GM21786 (cell line): ENCODE measurements around the gene CDK8.
A peak's percentile ranks its signal among the peaks of the same experiment; 100 is the strongest.

ENCODE experiments used
- ATAC-seq: cut with Tn5 transposase; IDR thresholded peaks from one replicate; pipeline ENCODE4 v1.9.1; 2021; ENCODE audit not compliant: unreplicated experiment

CDK8 gene

DNA sequence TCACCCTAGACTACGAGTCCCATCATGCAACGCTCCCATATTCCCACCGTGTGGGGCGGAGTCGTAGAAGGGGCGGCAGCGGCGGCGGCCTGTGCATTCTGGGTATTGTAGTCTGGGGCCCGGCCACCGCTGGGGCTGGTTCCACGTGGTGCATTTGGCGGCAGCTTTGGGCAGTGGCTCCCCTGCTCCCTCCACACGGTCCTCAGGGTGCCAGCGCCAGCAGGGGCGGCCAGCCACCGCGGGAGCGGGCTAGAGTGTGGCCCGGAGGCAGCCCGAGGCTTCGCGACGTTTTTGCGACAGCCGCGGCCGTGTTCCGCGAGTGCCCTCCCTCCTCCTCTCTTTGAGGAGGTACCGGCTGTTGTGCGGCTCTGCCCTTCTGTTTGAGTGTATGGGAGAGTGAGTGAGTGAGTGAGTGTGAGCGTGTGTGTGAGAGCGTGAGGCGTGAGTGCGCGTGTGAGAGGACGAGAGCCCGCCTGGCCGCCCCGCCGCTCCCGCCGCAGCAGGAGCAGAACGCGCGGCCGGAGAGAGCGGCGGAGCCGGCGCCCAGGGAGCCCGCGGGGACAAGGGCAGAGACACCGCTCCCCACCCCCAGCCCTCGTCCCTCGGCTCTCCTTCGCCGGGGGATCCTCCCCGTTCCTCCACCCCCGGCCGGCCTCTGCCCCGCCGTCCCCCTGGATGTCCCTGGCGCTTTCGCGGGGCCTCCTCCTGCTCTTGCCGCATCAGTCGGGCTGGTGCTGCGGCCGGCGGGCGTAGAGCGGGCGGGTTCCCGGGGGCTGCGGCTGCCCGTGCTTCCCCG is at the start of gene CDK8:
Gene CDK8 (plus strand): TSS at position 343 of the 796 bp plus-strand sequence. CDS start 513 bp downstream, outside the sequence.
- ATAC-seq: peak; percentile 90

DNA sequence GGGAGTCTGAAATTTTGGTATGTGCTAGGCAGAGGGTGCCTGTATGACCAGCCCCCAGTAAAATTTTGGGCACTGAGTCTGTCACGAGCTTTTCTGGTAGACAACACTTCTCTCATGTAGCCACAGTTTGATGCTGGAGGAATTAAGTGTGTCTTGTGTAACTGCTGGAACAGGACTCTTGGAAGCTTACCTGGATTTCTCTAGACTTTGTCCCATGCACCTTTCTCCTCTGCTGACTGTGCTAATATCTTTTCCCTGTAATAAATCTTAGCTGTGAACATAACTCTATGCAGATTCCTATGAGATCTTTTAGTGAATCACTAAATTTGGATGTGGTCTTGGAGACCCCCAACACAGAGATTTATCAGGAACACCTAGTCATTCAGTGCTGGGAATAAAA is 45.6 kb upstream of the CDK8 start:
- ATAC-seq: no peak

DNA sequence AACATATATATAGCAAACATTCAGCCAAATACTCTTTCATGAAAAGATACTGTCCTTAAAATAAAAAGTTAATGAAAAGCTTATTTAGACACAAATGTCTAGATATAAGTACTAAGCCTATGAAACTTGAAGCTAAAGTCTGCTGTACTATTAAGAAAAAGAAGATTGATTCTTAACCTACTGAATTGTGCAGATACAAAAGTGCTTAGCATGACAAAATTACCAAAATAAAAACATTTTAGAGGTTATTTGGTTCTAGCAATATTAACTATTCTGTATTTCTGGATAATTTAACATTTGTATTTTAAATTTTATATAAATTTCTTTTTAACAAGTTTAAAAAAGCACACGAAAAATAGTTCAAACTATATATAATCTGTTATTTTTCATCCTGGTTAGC is 40.6 kb upstream of the CDK8 start:
- no peak for ATAC-seq

DNA sequence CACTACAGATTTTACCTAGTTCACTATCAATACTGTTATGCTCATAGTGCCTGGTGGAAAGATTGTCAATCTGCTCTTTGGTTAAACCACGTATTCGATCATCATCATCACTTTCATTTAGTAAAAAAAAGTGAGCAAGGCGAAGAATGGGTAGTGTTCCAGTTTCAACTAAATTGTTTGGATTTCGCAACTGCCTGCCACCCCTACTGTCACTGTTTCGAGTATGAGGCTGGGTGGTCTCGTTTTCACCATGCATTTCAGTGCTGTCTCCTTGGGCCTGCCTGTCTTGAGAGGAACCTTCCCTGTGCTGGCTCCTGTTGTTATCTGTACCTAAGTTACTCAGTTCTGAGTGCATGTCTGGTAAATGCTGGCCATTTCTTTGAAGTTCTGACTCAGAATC is 39.9 kb upstream of the CDK8 start:
- ATAC-seq: no peak

DNA sequence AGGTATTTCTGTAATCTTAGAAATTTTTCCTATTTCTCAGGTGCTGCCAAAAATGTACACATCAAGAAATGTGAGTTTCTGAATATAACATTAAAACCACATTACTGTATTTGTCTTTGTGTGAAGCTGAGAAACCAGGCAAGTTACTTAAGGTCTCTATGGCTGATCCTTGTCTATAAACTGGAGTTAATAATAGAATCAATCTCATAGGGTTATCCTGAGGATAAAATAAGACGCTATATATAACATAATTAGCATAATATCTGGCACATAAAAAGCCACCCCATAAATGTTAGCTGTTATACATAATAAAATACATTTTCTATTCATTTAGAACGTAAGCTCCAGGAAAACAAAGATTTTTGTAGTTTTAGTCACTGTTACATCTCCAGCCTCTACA is 37.9 kb upstream of the CDK8 start:
- no peak for ATAC-seq

DNA sequence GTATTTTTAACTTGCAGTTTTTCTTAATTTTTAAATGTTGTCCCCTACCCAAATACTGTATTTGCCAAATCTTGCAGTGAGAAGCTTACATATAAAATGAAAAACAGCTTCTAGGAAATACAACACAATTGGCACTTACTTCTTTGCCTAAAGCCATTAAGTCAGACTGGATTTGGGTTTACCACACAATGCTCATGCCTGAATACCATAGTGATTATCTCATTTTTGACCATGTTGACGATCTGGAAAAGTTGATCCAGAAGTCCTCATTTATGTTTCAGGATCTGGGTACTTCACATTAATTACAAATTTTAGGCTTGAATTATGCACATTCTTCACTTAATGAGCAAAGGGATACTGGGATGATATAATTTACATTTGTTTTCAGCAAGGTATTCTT is 34.2 kb upstream of the CDK8 start:
- no peak for ATAC-seq

DNA sequence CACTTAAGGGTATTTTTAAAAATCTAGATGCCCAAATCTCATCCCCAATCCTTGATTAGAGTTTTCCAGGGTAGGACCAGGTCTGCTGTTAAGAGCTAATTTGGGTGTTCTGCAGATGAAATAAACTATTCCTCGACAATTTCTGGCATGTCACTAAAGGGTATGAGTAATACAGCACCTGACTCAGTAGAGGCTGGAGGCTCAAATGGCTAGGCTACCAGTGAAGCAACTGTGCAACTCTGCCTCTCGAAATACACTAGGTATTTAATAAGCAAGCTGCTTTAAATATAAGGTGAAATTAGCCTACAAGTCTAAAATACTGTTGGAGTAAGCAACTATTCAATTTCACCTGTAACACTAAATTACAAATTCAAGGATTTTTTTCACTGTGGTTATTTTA is 33.4 kb upstream of the CDK8 start:
- ATAC-seq: no peak

DNA sequence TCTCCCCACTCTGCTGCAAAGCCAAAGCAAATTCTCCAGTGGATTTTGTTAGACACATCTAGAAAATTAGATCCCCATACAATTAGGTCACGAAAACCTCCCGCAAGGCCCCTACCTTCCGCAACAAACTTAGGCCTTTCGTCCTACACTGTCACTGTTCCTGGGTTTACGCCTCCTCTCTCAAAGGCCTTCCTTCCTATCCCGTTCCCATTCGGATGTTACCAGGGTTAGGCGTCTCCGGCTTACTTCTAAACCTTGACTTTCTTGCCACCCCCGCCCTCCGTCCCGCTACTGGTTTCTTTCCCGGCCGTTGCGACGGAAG is 32.6 kb upstream of the CDK8 start:
- ATAC-seq: peak; percentile 25

DNA sequence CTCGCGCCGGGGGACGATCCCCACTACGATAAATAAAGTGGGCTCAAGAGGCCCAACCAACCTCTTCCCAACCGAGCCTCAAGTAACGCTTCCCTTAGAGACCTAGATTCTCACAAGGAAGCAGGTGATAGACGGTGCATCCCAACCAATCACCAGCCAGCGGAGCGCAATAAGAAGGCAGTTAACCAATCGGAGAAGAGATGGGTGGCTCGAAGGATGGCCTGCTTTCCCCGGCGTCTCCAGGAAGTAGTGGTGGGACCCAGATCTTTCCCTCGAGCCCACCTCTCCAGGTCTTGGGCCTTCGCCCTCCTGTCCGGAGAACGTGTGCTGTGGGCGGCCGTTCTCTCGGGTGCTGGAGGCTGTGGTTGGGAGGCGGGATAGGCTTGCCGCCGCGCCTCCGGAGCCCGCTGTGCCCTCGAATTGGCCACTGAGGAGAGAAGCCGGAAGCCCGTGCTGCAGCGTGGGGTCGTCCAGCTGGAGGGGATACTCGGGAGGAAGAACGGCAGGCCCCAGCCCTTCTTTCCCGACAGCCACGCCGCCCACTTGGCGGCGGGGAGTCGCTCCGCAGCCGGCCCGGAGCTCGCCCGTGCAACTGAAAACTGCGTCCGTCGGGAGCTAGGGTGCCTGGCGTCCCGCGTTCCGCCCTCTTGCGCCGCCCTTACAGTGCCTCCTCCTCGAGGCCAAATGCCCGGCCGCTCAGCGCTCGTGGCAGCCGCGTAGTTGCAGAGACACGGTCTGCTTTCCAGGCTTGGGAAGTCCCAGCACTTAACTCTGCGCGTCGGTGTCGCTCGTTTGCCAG is 32.0 kb upstream of the CDK8 start, which contains the start of gene RNF6:
Gene RNF6 (minus strand): TSS at position 594 of the 799 bp plus-strand sequence. CDS start 2,665 bp downstream, outside the sequence.
- peak; percentile 97 for ATAC-seq

DNA sequence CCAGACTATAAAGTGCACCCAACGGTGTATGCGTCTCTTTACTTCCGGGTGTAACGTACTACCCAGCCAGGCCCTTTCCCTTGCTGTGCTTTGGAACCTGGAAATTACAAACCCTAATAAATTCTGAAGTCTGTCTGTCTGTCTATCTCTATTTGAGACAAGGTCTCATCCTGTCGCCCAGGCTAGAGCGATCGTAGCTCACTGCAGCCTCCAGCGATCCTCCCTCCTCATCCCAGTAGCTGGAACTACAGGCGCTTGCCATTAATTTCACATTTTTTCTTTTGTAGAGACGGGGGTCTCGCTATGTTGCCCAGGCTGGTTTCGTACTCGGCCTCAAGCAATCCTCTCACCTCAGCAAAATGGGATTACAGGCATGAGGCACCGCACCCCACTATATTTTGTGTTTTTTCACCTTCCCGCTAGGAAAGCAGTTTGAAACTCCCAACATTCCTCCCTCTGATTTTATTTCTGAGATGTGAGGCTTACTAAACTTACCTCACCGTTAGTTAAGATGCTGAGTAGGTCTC is 31.3 kb upstream of the CDK8 start:
- peak; percentile 39 for ATAC-seq

DNA sequence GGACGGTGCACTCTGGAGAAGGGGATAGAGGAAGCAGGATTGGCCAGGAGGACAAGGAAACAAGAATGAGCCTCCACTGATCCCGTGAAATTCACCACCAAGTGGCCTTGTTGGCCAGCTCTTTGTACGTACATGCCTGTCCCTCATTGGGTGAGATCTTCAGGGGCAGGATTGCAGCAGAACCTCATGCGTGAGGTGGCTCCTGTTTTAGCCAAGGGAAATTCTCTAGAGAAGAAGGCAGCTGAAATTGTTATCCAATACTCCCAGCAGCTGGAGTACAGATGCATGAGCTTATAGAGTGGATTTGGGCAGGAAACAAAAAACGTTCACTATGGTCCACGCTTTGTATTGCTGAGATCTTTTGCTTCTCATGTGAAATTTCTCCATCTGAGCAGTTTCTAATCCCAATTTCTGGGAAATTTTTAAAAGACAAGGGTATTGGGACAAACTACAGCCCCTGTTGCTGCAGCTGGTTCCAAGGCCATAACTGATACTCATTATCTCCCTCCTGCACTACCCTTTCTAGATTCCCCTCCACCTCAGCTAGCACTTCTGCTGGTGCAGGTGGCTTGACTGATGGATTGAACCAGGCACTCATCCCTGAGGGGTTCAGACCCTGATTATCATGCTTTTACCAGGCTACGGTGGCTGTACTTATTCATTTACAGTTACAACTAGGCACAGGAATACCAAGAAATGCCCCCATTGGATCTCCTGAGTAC is 27.9 kb upstream of the CDK8 start:
- ATAC-seq: no peak

DNA sequence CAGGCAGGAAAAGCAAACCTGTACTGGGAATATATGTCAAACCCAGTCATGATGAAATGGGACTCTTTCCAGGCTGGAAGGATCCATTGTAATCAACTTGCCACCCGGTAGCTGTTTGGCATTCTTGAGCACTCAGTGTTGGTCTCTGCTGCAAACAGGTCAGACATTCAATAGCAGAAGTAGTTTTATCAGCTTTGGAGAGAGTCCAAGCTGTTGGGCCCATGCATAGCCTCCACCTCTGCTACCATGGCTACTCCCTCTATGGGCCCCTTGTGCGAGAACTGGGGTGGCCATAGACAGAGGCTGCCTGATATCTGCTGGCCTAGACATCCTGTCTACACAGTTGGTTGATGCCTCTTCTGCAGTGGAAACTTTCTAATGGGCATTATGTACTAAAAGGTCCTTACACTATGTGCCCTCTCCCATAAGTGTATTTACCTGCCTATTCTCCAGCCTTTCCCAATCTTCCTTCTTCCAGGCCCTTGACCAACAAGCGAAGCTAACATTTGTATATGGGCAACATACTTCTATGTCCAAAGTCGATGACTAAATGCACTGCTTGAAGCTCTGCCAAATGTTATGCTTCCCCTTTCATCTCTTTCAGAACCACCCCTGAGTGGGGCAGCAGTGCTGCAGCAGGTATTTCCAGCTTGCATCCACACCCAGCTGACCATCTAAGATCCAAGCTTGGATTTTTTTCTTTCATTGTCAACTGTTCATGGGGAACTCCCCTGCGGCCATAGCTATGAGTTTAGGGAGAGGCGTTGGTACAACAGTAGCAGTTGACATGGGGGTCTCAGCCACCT is 26.6 kb upstream of the CDK8 start:
- no peak for ATAC-seq

DNA sequence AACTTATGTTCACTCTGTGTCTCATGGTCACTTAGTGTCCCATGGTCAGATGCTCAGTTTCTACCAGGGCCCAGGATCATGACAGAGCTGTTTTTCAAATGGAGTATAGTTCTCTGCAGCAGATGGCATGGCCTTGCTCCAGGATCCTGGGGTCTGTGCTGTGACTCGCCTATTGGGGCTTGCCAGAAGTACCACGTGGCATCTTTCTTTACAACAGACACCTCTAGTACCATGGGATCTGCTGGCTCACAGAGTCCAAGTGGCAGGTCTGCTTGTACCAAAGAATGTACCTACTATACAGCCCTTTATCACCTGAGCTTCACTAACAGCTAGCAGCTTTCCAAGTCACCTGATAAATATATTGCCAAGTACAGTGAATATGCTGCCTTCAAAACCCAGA is 25.8 kb upstream of the CDK8 start:
- no peak for ATAC-seq

DNA sequence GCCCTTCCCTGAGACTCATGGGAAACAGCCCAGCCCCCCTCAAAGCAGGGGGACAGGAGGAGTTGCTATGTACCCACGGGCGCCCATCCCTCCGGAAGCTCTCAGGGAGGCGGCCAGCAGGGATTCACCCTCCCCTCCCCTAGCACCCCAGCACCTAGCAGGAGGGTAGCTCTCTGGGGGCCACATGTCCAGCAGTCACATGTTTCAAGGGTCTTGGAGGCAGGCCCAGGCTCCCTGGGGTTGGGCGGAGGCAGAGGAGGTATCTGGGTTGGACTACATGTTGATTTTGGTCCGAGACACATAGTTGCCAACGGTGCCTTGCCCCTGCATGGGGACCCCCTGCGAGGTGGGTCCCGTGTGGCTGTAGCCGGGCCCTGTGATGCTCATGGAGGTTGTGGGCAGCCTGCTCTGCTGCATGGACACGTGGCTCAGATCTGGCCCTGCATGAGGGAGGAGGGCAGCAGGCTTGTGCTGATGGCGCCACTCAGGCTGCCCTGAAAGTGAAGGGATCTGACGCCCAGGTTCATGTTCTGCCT is 24.8 kb upstream of the CDK8 start:
- ATAC-seq: no peak

DNA sequence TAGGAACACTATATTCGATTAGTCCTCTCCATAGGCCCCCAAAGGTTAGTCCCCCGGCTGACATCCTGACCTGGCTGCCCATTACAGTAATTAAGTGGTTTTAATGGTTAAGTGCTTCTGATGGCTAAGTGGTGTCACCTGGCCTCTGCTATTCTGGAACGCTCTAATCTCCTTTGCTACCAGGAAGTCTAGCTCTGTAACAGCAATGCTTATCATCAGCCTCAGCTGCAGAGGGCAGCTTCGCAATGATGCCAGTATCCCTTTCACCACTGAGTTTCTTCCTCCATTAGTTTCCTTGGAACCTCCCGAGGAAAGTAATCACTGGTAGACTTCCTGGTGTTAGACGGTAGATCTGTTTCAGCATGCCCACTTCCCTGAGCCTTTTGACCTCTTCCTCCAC is 23.2 kb upstream of the CDK8 start:
- no peak for ATAC-seq

DNA sequence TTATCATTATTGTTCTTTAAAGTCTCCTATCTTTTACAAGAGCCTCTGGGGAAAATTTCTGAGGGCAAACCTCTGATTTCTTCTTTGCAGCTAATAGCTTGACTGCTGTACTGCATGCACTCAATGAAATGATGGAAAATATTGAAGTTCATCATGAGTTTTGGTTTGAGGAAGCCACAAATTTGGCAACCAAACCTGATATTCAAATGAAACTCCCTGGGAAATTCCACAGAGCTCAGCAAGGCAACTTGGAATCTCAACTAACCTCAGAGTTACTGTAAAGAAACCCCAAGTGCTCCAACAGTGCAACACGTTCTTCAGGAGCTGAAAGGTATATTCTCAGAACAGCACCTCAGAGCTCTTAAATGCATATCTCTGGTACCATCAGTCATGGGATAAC is 17.6 kb upstream of the CDK8 start:
- ATAC-seq: no peak

DNA sequence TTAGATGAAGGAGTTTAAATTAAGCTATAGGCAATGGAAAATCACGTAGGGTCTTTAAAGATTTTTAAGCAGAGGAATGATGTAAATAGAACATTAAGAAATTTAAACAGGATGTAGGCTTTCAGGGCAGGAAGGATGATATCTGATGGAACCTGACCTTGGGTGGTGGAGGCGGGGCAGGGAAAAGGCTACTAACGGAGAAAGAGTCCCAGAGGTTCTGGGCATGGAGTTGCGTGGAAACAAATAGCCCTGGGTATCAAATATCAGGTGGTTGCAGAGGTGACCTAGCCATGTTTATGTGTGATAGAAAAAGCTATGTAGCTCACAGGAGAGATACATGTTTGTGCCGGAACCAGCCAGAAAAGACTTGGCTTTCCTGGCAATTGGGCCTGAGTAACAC is 7.8 kb upstream of the CDK8 start:
- no peak for ATAC-seq

DNA sequence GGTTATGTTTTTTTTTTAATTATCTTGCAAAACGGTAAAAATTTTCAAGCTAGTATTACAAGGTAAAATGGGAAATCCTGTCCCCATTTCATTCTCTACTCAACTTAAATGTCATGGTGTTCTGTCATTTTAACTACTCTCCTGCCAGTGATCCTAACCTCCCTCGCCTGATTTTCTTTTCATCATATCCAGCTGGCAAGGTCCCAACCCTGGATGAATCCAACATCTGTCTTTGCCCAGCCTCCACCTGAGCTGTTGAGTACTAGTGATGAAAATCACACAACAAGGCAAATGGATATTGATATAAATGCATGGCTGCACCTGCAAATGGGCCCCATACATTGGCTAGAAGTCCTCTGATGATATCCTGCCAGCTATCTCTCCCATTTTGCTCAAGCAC is 6.9 kb upstream of the CDK8 start:
- no peak for ATAC-seq

DNA sequence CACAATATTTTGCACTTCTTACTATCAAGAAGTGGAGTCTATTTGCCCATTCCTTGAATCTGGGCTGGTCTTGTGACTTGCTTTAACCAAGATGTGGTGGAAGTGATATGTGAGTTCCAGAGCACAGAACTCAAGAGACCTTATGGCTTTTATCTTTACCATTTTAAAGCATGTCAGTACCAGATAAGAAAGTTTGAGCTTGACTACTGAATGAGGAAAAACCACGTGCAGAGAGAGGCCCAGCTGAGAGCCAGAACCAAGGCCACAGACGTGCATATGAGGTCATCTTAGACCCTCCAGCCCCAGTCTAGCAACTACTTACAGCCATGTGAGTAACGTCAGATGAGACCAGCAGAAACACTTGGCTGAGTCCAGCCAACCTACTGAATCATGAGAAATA is 6.3 kb upstream of the CDK8 start:
- ATAC-seq: no peak

DNA sequence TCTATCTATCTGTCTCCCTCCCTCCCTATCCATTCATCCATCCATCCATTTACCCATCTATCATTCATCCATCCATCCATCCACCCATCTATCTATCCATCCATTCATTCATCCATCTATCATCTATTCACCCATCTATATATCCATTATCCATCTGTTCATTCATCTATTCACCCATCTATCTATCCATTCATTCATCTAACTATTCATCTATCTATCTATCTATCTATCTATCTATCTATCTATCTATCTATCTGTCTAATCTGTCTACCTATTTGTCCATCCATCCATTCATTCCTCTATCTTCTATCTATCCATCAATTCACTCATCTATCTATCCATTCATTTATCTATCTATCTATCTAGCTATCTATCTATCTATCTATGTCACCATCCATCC is 4.4 kb upstream of the CDK8 start:
- no peak for ATAC-seq
